PC-9 (cell line): Measurements from ENCODE around the gene EDN1. TPM values are rescaled to one million over a fixed set of nuclear protein-coding genes. Genes with fewer than 3 reads are reported as not detected.
A peak's percentile ranks its signal among the peaks of the same experiment; 100 is the strongest.

Experiments
- BruUV-seq: library from RNA; stranded (reverse); fragments of 400-500 nt; replicated peaks from 2 replicates; lab custom pipeline; 2021; lab: Mats Ljungman, UMichigan
- CTCF ChIA-PET: fragments of 300-600 bp; sonication (Branson Sonifier 250); formaldehyde crosslinking; loops from one replicate; lab custom pipeline; 2022; ENCODE audit warnings: antibody characterized with exemption; lab: Charles Lee
- POLR2A ChIA-PET: fragments of 300-600 bp; sonication (Branson Sonifier 250); formaldehyde crosslinking; loops from one replicate; lab custom pipeline; 2022; ENCODE audit warnings: antibody characterized with exemption; ENCODE audit not compliant: unreplicated experiment; lab: Charles Lee
- DNase-seq, 2 experiments: peaks; one replicate each; pipeline versions ENCODE4 v3.0.0 to v3.0.0-alpha.2; 2015 to 2022; ENCODE audit warnings: mixed read lengths in 1 of 2
- H2AFZ ChIP-seq: fragments of 200-600 bp; sonication (generic); 2 replicates; pipeline ENCODE4 v1.8.1; 2017; ENCODE audit warnings: antibody characterized with exemption
- H3F3A ChIP-seq: fragments of 200-600 bp; sonication (generic); 2 replicates; pipeline ENCODE4 v1.8.1; 2017; ENCODE audit warnings: antibody characterized with exemption, mild to moderate bottlenecking, low read depth; ENCODE audit not compliant: insufficient read depth
- H3K27ac ChIP-seq: fragments of 200-600 bp; sonication (generic); 2 replicates; pipeline ENCODE4 v1.6.1; 2016; ENCODE audit warnings: mixed run types
- H3K27me3 ChIP-seq: fragments of 200-600 bp; sonication (generic); 2 replicates; pipeline ENCODE4 v1.6.1; 2016; ENCODE audit warnings: low read depth, mixed run types; ENCODE audit not compliant: insufficient read depth
- H3K36me3 ChIP-seq: fragments of 200-600 bp; sonication (generic); 2 replicates; pipeline ENCODE4 v1.6.1; 2016; ENCODE audit warnings: low read depth, mixed run types
- H3K4me1 ChIP-seq: fragments of 200-600 bp; sonication (generic); replicated peaks from 2 replicates; pipeline ENCODE4 v1.6.1; 2016; ENCODE audit warnings: mixed run types; ENCODE audit not compliant: insufficient read depth
- H3K4me2 ChIP-seq: fragments of 200-600 bp; sonication (generic); 2 replicates; pipeline ENCODE4 v1.6.1; 2017; ENCODE audit warnings: mixed run types
- H3K4me3 ChIP-seq: fragments of 200-600 bp; sonication (generic); 2 replicates; pipeline ENCODE4 v1.6.1; 2016; ENCODE audit warnings: mixed run types
- H3K79me2 ChIP-seq: fragments of 200-600 bp; sonication (generic); 2 replicates; pipeline ENCODE4 v1.6.1; 2017; ENCODE audit warnings: low read depth, mixed run types
- H3K9me2 ChIP-seq: fragments of 200-600 bp; sonication (generic); 2 replicates; pipeline ENCODE4 v1.8.1; 2017; ENCODE audit warnings: mild to moderate bottlenecking; ENCODE audit not compliant: insufficient read depth
- H3K9me3 ChIP-seq: fragments of 200-600 bp; sonication (generic); 2 replicates; pipeline ENCODE4 v1.8.1; 2016; ENCODE audit warnings: low read depth; ENCODE audit not compliant: insufficient read depth
- H4K20me1 ChIP-seq: fragments of 200-600 bp; sonication (generic); 2 replicates; pipeline ENCODE4 v1.8.1; 2017; ENCODE audit not compliant: insufficient read depth
- CTCF ChIP-seq: fragments of 200-600 bp; sonication (generic); conservative IDR thresholded peaks from 2 replicates; pipeline ENCODE4 v1.6.1; 2017; ENCODE audit warnings: mixed run types, antibody characterized with exemption, mild to moderate bottlenecking, moderate library complexity
- EZH2 ChIP-seq: fragments of 200-600 bp; sonication (generic); IDR thresholded peaks from 2 replicates; pipeline ENCODE4 v1.8.0; 2017; ENCODE audit warnings: antibody characterized with exemption, low read depth
- intact Hi-C: fragments of 100-400 bp; cut with micrococcal nuclease; formaldehyde crosslinking; loops from one replicate; pipeline ENCODE4 v1.10.0; 2022; ENCODE audit not compliant: unreplicated experiment
- total RNA-seq: library from RNA; stranded (reverse); gene quantifications from 2 replicates; pipeline ENCODE4 v1.2.3, GENCODE V29; 2021

Gene EDN1
- total RNA-seq, 1 experiment from 2014 or later: 3.3 TPM

- Histone ChIP-seq H3K4me3 (peak overlapping the region; percentile 6; the same call in 1 of the 2 replicates), H3K9me3 (peaks cover 18% of the 10 kb centered on the region), H3F3A (peaks cover 24% of the 10 kb centered on the region), H2AFZ (no peak overlapping the region), H3K27me3 (no peaks in the 10 kb centered on the region), H3K4me1 (peaks cover 41% of the 10 kb centered on the region), H3K79me2 (no peaks in the 10 kb centered on the region), H4K20me1 (no peaks in the 10 kb centered on the region), H3K36me3 (peaks cover 14% of the 10 kb centered on the region), H3K4me2 (peak overlapping the region; percentile 62), H3K9me2 (no peaks in the 10 kb centered on the region), H3K27ac (peak overlapping the region; percentile 95)
- intact Hi-C loops: loop anchor here (1.0 to 2.0 kb wide), 3 partner anchors 10 to 279 kb away; partner anchors contain the start of gene EDN1
- peak; percentile 31 to 56 for DNase-seq
- ChIA-PET CTCF (interaction anchor here (1.4 kb wide), 1 partner anchor 11 kb away, joined by 7 read pairs; no protein-coding TSS in a partner anchor), POLR2A (interaction anchor here (0.6 to 2.5 kb wide), 6 partner anchors 11 to 92 kb away, joined by 3 to 58 read pairs (median 16); partner anchors contain the start of gene EDN1)
- TF ChIP-seq EZH2 (no peak), CTCF (no peak)
- BruUV-seq: TSS peak; percentile 99
These were observed 34.6 kb downstream of the EDN1 start for GRCh38 chr6:12324748-12325147.

- no peak overlapping the region for H3K27ac ChIP-seq
- POLR2A ChIA-PET: interaction anchor here (0.6 to 2.5 kb wide), 2 partner anchors 12 to 716 kb away, joined by 5 to 58 read pairs; no protein-coding TSS in a partner anchor
These were observed 35.7 kb downstream of the EDN1 start for GRCh38 chr6:12325872-12326271.

GRCh38 chr6:12327391-12327790 is 37.2 kb downstream of the EDN1 start:
- Histone ChIP-seq H2AFZ (no peak overlapping the region), H3K4me2 (no peak overlapping the region), H3K4me1 (peaks cover 53% of the 10 kb centered on the region), H3K79me2 (no peaks in the 10 kb centered on the region), H3K36me3 (peaks cover 12% of the 10 kb centered on the region), H3K9me2 (no peaks in the 10 kb centered on the region), H4K20me1 (no peaks in the 10 kb centered on the region), H3K27ac (no peak overlapping the region), H3K4me3 (no peak overlapping the region), H3K9me3 (peaks cover 13% of the 10 kb centered on the region), H3F3A (peaks cover 24% of the 10 kb centered on the region), H3K27me3 (no peaks in the 10 kb centered on the region)
- intact Hi-C loops: no loop called here
- ChIA-PET POLR2A (interaction anchor here (0.8 kb wide), 1 partner anchor 13 kb away, joined by 13 read pairs; no protein-coding TSS in a partner anchor), CTCF (no interaction called here)
- peak in 1 of 2 experiments; percentile 61 for DNase-seq
- no TSS peak for BruUV-seq
- TF ChIP-seq EZH2: no peak
- TF ChIP-seq CTCF: no peak

More at GRCh38 chr6:12325872-12326271, 35.7 kb downstream of the EDN1 start:
- H3K9me3 ChIP-seq: peaks cover 18% of the 10 kb centered on the region
- intact Hi-C loops: loop anchor here (2.0 kb wide), 1 partner anchor 35 kb away; the partner anchor contains the start of gene EDN1
- no peaks in the 10 kb centered on the region for H3K9me2 ChIP-seq
- CTCF ChIA-PET: interaction anchor here (1.0 kb wide), 1 partner anchor 23 kb away, joined by 3 read pairs; no protein-coding TSS in a partner anchor
- H4K20me1 ChIP-seq: no peaks in the 10 kb centered on the region
- no peak overlapping the region for H2AFZ ChIP-seq
- H3K27me3 ChIP-seq: no peaks in the 10 kb centered on the region
- no peak overlapping the region for H3K4me2 ChIP-seq
- DNase-seq: no peak
- peaks cover 24% of the 10 kb centered on the region for H3F3A ChIP-seq
- no TSS peak for BruUV-seq
- H3K4me1 ChIP-seq: peaks cover 41% of the 10 kb centered on the region
- TF ChIP-seq EZH2: no peak
- TF ChIP-seq CTCF: no peak
- peaks cover 14% of the 10 kb centered on the region for H3K36me3 ChIP-seq
- no peaks in the 10 kb centered on the region for H3K79me2 ChIP-seq
- no peak overlapping the region for H3K4me3 ChIP-seq
